Stimulated activated CD8-positive, alpha-beta memory T cell treated with anti-CD3 and anti-CD28 coated beads, Interleukin-7, amount 100 ng/mL, for 4 hours (primary cell): ENCODE data around the gene GREB1L.

ENCODE experiments used
- DNase-seq, 2 donors: peaks; one replicate each; pipeline ENCODE4 v3.0.0-alpha.2; 2020; ENCODE audit warnings: low read depth in 2 of 2

GREB1L gene

DNA sequence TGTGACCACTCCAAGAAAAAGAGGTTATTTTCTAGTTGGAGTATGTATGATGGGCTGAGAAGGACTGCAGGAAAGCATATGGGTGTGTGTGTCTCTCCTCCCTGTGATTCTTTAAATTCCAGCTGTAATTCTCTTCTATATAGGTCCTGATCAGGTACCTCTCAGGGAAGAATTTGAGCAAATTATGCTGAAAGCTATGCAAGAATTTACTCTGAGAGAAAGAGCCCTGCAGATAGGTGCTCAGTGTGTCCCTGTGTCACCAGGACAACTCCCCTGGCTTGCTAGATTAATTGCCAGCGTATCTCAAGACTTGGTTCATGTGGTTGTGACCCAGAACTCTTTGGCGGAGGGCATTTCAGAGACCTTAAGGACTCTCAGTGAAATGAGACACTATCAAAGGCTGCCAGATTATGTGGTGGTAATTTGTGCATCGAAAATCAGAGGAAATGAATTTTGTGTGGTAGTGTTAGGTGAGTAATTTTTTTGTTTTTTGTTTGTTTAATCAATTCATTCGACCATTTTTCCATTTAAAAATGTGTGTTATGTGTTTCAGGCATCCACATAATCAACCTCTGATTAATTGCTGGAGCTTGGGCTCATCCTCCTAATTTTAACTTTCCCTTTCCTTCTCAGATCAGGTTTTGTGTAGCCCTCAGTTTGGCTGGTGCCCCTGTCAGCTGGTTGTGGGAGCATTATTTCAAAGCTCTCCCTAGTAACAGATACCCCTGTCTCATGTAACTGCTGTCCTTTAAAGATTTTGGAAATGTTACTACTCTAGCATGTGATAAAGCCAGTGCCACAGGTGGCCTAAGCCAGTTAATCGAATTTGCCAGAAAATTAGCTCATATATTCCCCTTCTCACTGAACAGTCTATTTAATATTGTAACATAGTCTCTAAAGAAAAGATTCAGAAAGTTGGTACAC is 207.6 kb downstream of the GREB1L start:
- no peak for DNase-seq

DNA sequence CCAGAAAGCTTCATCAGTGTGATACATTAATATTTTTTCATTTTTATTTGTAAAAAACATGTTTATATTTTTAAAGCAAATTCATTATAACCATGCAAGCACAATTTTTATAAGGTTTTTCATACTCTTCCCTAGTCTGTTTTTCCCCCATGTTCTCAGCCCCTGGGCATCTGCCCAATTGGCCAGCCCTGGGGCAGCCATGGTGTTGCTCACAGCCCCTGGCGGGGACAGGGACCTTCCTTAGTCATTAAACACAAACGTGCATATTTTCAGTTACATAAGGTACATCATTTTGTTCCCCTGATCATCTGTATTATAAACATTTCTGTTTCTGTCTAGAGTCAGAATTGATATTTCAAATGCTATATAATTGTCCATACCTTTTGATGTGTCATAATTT is 208.5 kb downstream of the GREB1L start:
- DNase-seq: no peak

DNA sequence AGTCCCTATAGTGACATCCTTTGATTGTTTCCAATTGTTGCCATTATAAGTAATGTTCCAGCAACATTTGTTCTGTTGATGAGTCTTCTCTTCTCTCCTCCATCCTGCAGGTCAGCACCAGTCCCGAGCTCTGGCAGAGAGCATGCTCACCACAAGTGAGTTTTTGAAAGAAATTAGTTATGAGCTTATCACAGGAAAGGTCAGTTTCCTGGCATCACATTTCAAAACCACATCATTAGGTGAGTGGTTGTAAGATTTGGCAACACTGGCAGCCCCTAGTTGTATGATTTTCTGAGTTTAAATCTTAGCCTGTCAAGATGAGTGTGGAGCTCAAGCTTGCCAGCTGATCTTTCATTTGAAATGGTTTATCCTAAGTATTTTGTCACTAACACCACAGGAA is 208.9 kb downstream of the GREB1L start:
- no peak for DNase-seq

DNA sequence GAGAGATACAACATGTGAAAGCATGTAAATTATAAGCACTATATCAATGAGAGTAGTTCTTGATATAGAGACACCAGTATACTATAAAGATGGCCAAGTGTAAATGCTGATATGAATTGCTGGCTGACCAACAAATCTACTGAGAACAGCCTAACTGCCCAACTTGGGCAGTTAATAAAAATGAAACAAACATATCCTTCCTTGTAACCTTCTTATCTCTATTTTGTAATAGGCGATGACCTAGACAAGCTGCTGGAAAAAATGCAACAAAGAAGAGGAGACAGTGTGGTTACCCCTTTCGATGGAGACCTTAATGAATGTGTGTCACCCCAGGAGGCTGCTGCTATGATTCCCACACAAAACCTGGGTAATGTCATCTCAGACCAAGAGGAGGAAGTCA is 209.8 kb downstream of the GREB1L start:
- no peak for DNase-seq

DNA sequence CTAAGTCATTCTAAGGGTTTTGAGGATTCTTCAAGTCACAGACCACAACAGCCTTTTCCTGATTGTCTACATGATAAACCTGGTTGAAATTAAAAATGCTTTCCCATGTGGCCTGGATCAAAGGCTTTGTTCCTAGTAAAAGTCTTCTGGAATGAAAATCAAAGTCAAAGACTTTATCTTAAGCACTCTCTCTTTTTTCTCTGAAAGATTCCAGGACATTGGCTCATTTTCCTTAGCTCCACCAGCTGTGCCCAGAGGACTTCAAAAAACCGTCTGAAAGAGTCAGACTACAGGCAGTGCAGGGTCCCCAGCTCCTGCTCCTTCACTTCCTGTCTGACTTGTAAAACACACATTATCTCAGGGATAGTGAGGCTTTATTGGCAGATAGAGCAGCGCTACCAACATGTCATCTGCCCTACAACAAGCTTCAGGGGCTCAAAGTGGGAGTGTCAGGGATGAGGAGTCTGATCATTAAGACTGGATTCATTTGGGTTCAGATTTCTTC is 210.3 kb downstream of the GREB1L start:
- no peak for DNase-seq

DNA sequence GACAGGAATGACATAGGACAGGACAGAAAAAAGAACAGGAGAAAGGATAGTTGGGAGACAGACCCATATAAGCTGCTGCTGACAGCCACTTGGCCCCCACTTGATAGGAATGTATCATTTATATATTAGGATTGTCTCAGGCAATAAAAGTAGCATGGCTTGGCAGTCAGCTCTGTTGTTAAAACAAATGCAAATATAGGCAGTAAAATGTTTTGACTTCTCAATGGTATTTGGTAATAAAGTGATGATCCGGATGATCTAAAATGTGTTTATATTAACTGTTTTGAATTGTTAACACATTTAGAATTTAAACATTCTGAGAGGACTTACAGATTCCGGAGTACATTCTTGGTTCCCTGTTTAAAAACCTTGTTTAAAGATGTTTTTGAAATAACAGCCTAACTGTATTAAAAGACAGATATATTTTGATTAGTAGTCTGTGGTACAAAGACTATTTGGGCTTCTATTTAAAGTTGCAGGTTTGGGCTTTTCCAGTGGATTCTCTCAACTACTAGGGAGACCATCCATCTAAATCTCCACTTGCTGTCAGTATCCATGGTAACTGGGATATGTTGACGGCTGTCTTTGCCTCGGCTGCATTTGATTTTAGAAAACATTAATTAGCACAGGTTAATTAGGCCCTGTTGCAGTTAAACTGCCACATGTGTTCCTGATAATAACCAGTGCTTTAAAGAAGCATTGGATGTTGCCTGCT is 210.9 kb downstream of the GREB1L start:
- no peak for DNase-seq

DNA sequence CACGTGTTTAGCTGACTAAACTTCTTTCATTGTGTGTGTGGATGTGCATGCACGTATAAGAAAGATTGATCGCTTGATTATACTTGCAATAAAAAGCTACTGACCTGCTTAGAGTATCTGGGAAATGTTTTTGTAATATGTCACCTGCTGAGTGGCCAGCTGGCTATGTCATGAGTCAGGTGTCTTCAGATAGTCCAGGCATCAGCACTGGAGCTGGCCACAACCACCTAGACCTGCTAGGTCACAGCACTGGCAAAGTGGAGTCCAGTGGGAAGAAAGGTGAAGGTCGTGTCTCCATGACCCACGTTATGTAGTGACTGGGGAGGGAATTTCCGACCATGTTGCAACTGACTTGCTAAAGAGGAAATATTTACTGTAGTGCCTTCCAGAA is 211.5 kb downstream of the GREB1L start:
- DNase-seq: no peak

DNA sequence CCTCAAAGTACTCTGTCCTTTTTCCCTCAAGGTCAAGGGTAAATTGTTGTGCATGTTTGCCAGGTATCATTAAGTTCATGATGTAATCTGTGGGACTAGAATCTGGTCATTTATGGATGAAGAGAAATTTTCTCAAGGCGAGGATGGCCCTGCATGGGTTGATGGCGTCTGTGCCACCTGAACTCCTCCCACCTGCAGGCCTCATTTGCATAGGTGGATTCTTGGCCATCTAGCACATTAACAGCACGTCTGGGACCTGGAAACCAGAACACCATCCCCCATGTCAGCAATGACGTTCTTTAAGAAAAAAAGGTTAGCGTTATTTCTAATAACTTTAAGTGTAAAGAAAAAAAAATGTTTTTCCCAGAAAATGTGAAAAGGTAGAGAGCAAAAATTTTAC is 212.7 kb downstream of the GREB1L start:
- DNase-seq: no peak

DNA sequence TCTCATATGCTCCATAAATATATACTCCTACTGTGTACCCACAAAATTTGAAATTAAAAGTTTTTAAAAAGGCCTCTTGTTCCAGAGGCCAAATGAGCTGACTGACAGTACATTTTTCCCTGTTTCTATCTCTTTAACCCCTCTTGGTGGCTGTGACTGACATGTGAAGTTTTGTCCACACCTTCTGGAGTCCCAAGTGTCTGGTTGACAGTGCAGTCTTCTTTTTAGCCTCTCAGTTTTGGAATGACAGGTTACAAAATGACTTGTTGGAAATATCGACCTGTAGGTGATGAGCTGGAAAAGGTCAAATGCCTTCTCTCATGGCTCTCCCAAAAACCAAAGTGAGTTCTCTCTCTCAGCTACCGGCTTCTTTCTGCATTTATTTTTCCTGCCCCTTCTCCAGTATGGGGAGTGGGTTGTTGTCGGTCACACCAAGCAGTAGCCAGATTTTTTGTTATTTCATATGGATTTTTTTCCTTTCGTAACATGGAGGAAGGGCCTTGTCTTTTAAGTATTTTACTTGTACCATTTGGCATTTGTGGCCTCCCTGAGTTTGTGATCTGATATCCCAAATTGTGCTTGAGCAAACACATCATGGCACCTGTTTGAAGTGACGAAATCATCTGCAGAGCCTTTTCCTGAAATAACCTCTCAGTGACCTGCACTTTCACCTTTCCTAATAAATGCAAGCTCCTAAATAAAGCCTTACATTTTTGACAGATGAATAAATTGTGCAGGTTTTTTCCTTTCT is 214.6 kb downstream of the GREB1L start:
- no peak for DNase-seq

DNA sequence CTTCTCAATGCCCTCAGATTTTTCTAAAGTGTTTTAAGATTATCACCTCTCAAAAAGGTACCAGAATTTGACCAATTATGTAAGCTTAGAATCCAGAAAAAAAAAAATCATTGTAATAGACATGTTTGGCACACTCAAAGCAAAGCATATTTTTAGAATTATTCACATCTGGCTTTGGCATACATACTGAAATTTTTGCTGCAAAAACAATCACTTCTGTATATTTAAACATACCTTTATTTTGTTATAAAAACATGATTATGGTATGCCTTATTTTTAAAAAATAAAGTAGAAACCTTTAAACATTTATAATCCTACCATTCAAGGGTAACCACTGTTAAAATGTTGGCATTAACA is 215.1 kb downstream of the GREB1L start:
- no peak for DNase-seq

DNA sequence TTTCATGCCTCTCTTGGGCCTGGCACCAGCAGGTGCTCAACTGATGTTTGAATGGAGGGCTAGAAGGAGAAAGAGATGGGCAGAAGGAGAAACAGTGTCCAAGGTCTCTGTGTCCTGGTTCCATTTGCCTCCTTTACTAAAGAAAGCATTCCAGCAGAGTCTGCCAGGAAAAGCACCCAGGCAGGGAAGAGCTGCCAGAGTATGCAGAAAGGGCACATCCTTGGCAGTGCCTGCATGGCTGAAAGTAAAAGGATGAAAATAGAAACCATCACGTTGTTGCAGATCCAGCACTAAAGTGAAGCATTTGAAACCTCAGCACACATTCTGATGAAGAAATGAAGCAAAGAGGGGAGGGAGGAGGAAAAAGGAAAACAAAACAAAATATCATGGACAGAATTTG is 216.3 kb downstream of the GREB1L start:
- no peak for DNase-seq

DNA sequence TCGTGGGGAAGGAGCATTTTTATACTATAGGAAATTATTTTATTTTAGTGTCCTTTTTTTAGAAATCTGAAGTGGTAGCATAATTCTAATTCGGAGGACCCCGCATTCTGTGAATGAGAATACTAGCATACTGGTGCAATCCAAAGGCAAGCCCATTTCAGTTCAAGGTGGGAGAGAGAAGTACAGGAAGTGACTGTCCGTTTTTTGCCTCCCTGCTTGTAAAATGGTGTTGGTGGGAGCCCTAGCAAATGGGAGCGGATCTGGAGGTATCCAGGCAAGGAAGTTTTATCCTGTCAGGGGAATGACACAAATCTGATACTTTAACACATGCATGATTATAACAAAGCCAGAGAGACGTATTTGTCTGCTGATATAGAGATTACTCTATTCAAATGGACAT is 216.8 kb downstream of the GREB1L start:
- DNase-seq: no peak

DNA sequence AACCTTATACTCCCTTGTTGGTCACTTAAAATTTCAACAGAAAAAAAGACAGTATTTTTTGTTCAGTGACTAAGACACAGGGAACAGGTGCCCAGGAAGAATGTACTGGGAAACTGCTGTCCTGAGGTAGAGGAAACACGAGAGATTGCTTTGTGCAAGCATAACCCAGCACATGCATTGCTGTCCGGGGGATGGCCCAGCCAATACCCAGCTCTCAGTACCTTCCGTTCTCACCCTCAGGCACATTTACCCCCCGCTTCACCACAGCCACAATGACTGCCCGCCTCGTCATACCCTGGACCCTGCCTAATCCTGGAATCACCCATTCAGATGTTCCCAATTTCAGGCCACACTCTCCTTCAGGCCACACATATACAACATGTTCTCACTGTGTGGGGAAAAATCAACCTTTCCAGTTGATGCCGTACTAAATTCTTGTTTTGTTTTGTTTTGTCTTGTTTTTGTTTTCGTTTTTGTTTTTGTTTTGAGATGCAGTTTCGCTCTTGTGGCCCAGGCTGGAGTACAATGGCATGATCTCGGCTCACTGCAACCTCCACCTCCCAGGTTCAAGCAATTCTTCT is 217.8 kb downstream of the GREB1L start:
- no peak for DNase-seq

DNA sequence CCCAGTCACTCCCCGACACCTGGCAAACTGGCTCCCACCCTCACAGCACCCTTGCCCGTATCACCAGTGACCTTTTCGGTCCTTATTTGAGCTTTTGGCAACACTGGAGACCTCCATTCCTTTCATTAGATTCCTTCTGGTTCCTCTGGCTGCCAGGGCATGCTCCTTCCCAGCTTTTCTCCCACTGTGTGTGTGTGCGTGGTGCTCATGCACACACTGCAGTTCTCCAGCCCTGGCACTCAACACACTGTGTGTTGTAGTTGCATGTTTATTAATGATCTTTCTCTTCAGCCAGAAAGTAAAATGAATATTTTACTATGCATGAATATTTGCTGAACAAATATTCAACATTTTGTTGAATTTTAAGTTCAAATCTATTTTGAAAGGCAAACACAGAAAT is 219.4 kb downstream of the GREB1L start:
- DNase-seq: no peak

DNA sequence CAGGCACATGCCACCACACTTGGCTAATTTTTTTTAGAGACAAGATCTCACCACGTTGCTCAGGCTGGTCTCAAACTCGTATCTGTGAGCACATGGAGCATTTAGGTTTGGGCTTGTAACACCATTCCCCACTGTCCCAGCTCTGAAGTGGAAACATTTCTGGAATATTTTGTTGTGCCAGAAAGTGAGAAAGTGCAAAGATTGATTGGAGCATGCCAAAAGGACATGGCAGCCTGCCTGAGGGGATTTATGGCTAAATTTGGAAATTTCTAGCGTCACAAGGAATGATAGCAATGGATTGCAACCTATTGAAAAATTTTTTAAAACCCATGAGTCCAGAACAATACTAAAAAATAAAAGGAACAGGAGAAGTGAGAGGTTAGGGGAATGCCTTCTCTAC is 221.7 kb downstream of the GREB1L start:
- no peak for DNase-seq

DNA sequence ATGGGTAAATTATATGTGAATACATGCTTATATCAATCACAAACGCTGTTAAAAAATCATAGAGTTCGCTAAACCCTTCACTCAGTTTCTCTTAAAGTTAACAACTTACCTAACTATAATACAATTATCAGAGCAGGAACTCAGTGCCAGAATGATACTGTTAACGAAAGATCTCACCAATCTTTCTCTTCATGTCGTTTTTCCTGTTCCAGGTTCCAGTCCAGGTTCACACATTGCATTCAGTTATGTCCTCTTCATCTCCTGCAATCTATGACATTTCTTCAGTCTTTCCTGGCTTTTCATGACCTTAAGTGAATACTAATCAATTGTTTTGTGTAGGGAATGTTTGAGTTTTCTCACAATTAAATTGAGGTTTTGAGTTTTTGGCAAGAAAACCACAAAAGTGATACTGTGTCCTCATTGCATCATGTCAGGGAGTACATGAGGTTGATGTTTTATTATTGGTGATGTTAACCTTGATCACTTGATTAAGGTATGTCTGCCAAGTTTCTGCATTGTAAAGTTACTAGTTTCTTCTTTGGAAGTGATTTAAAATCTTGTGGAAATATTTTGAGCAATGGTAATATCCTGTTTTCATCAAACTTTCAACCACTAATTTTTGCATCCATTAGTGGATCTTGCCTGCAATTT is 226.6 kb downstream of the GREB1L start:
- DNase-seq: no peak

DNA sequence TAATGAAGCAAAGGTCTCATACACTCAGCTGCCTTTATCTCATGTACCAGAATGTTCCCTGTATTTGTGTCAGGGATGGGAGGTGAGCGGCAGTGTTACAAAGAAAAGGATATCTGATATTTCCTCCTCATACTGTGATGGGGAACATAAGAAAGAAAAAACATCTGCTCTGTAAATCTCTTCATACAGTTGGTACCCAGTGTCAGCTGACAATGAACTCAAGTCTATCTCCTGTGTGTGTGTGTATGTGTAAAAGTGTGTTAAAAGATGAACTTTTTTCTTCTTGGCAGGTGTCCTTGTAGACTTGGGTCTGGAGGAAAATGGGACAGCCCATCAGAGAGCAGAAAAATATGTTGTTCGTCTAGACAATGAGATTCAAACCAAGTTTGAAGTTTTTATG is 230.7 kb downstream of the GREB1L start:
- DNase-seq: no peak

DNA sequence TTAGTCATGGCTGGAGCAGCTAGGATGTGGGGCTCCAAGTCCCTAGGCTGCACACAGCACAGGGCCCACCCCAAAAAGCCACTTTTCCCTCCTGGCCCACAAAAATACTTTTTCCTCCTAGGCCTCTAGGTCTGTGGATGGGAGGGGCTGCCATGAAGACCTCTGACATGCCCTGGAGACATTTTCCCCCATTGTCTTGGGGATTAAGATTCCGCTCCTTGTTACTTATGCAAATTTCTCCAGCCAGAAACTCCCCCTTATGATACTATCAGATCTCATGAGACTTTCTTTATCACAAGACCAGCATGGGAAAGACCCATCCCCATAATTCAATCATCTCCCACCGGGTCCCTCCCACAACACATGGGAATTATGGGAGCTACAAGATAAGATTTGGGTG is 232.6 kb downstream of the GREB1L start:
- DNase-seq: no peak

DNA sequence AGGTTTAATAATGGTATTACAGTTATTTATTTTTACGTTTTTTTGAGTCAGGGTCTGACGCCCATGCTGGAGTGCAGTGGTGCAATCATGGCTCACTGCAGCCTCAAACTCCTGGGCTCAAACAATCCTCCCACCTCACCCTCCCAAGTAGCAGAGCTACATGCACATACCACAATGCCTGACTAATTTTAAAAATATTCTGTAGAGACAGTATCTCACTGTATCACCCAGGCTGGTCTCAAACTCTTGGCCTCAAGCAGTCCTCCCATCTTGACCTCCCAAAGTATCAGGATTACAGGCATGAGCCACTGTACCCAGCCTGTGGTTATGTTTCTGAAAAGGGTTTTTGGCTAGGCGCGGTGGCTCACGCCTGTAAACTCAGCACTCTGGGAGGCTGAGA is 237.7 kb downstream of the GREB1L start:
- DNase-seq: no peak

DNA sequence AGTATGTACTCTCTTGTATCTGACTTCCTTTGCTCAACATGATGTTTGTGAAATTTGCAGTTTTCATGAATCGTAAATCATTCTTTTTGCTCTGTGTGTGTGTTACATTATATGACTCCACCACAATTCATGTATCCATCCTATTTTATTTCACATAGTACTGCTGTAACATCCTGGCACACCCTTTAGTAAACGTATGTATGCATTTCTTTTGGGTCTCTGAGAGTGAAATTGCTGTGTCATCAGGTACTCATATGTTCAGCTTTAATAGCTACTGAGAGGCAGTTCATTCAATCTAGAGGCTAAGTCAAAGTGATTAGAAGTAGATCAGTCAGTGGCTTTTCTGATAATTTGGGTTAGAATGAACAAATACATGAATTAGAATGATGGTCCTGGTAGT is 239.7 kb downstream of the GREB1L start:
- no peak for DNase-seq

DNA sequence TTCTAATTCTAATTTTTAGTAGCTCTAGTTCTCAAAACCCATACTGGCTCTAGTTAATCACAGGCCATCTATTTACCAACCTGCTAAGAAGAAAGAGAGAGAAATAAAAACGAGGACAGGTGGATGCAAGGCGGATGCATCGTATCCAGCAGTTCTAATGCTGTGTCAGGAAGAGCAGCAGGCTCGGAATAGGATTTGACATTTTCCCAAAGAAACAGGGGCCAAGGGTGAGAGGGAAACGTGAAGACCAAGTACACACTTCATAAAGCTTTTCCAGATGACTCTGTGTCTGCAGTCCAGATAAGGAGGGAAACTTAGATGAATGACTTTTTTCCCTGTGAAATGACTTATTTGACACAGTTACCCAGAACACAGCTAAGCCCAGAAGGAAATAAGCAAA is 241.0 kb downstream of the GREB1L start:
- DNase-seq: no peak
